ENCODE data around the gene RCOR1. TPM values are rescaled to one million over a fixed set of nuclear protein-coding genes. Genes with fewer than 3 reads are reported as not detected.
A peak's percentile ranks its signal among the peaks of the same experiment; 100 is the strongest.

Gene RCOR1
- total and polyA plus RNA-seq, 9 donors, result 7.2 to 22.3 (median 18.3) TPM

DNA sequence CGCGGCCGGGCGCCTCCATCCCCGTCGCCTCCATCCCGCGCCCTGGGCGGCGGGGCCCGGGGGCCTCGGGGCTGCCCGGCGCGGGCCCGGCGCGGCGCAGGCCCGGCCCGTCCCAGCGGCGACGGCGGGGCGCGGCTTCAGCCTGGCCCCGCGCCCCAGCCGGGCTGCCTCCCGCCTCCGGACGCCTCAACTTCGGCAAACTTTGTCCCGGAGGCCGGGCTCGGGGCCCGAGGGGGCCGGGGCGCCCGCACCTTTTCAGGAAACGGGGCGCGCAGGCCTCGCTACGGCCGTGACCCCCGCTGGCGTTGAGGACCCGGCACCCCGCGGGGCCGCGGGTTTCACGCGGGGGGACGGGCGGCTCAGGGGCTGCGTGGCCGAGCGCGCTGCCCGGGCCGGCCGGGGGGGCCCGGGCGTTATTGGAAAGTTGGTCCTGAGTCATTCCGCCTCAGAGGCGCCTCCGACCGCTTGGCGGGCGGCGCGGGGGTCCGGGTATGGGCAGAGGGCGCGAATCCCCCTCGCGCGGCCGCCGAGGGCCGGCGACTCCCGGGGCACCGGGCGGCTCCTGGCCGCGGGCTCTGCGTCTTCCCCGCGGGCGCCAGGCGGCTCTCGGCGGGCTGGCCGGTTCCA lies 185.4 kb downstream of the RCOR1 start:
- TF ChIP-seq POLR2A (IDR thresholded peaks at IDR 0.05), result no peak
- TF ChIP-seq, protein P1, sequence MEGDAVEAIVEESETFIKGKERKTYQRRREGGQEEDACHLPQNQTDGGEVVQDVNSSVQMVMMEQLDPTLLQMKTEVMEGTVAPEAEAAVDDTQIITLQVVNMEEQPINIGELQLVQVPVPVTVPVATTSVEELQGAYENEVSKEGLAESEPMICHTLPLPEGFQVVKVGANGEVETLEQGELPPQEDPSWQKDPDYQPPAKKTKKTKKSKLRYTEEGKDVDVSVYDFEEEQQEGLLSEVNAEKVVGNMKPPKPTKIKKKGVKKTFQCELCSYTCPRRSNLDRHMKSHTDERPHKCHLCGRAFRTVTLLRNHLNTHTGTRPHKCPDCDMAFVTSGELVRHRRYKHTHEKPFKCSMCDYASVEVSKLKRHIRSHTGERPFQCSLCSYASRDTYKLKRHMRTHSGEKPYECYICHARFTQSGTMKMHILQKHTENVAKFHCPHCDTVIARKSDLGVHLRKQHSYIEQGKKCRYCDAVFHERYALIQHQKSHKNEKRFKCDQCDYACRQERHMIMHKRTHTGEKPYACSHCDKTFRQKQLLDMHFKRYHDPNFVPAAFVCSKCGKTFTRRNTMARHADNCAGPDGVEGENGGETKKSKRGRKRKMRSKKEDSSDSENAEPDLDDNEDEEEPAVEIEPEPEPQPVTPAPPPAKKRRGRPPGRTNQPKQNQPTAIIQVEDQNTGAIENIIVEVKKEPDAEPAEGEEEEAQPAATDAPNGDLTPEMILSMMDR (IDR thresholded peaks at IDR 0.05), result no peak
- TF ChIP-seq EP300 (IDR thresholded peaks at IDR 0.05), result no peak
- H3K4me1 ChIP-seq (ENCODE audit: insufficient read depth), result no peaks in the 10 kb centered on the region
- WGBS, 3 donors, result 1 to 2% (median 1%) methylated on average over 55 to 96 of the region's 98 CpGs
- H3K27me3 ChIP-seq, result no peaks in the 10 kb centered on the region
- no peaks in the 10 kb centered on the region for H3K9me3 ChIP-seq
- DNase-seq, result peak in 4 of 5 donors; percentile 17 to 58 (median 46)
- H3K36me3 ChIP-seq, result no peaks in the 10 kb centered on the region
- intact Hi-C loops (cut with DNase I), result no loop called here
- H3K27ac ChIP-seq, result peak overlapping the region; percentile 81 to 86
- peak overlapping the region; percentile 51 for H3K4me3 ChIP-seq

GRCh38 chr14:102778338-102779083 lies 186.1 kb downstream of the RCOR1 start:
- Histone ChIP-seq H3K36me3 (no peaks in the 10 kb centered on the region), H3K27ac (peak overlapping the region; percentile 81 to 86), H3K9me3 (no peaks in the 10 kb centered on the region), H3K27me3 (no peaks in the 10 kb centered on the region), H3K4me3 (peak overlapping the region; percentile 51), H3K4me1 (ENCODE audit: insufficient read depth) (no peaks in the 10 kb centered on the region)
- no peak for DNase-seq
- 4 to 8% (median 4%) methylated on average over 29 of the region's 29 CpGs for WGBS, 3 donors
- TF ChIP-seq EP300 (IDR thresholded peaks at IDR 0.05) (no peak), POLR2A (IDR thresholded peaks at IDR 0.05) (no peak)
- TF ChIP-seq, protein P1 (IDR thresholded peaks at IDR 0.05), result no peak
- intact Hi-C loops (cut with DNase I), result no loop called here

DNA sequence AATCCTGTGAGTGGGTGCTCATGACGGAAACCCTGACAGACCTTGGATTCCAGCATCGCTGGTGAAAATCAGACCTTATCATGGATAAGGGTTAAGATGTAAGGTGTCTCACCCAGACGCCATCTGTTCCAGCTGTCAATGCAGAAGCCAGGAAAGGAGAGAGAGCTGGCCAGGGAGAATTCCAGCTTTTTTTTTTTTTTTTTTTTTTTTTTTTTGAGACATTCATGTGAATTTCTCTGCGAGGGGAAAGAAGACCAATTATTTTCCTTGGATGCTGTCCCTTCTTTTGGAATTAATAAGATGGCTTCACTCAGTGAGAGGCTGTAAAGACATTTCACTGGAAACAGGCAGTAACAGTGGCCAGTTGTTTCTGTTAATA lies 186.6 kb downstream of the RCOR1 start:
- Histone ChIP-seq H3K4me3 (peak overlapping the region; percentile 51), H3K27ac (no peak overlapping the region), H3K36me3 (no peaks in the 10 kb centered on the region), H3K4me1 (ENCODE audit: insufficient read depth) (no peaks in the 10 kb centered on the region), H3K27me3 (no peaks in the 10 kb centered on the region), H3K9me3 (no peaks in the 10 kb centered on the region)
- TF ChIP-seq, protein P1 (IDR thresholded peaks at IDR 0.05), result no peak
- TF ChIP-seq EP300 (IDR thresholded peaks at IDR 0.05), result no peak
- no peak for TF ChIP-seq POLR2A (IDR thresholded peaks at IDR 0.05)
- intact Hi-C loops (cut with DNase I), result no loop called here
- DNase-seq, result no peak
- WGBS, 3 donors, result 20 to 32% (median 30%) methylated on average over 4 of the region's 4 CpGs

GRCh38 chr14:102779574-102780315 lies 187.3 kb downstream of the RCOR1 start:
- 88 to 94% (median 88%) methylated on average over 13 of the region's 13 CpGs for WGBS, 3 donors
- TF ChIP-seq POLR2A (IDR thresholded peaks at IDR 0.05) (no peak), EP300 (IDR thresholded peaks at IDR 0.05) (no peak)
- TF ChIP-seq, protein P1 (IDR thresholded peaks at IDR 0.05), result no peak
- intact Hi-C loops (cut with DNase I), result no loop called here
- no peaks in the 10 kb centered on the region for H3K27me3 ChIP-seq
- H3K4me1 ChIP-seq (ENCODE audit: insufficient read depth), result no peaks in the 10 kb centered on the region
- DNase-seq, result no peak
- H3K36me3 ChIP-seq, result no peaks in the 10 kb centered on the region
- no peak overlapping the region for H3K27ac ChIP-seq
- no peaks in the 10 kb centered on the region for H3K9me3 ChIP-seq
- no peak overlapping the region for H3K4me3 ChIP-seq

Measured in ovary (tissue), 9 donors.